GM18508 (cell line): Measurements from ENCODE around the gene ALDH9A1.

Source experiments
- ATAC-seq: cut with Tn5 transposase; IDR thresholded peaks from one replicate; pipeline ENCODE4 v1.9.1; 2021; ENCODE audit warnings: moderate number of reproducible peaks; ENCODE audit not compliant: insufficient read depth, unreplicated experiment

ALDH9A1 gene

DNA sequence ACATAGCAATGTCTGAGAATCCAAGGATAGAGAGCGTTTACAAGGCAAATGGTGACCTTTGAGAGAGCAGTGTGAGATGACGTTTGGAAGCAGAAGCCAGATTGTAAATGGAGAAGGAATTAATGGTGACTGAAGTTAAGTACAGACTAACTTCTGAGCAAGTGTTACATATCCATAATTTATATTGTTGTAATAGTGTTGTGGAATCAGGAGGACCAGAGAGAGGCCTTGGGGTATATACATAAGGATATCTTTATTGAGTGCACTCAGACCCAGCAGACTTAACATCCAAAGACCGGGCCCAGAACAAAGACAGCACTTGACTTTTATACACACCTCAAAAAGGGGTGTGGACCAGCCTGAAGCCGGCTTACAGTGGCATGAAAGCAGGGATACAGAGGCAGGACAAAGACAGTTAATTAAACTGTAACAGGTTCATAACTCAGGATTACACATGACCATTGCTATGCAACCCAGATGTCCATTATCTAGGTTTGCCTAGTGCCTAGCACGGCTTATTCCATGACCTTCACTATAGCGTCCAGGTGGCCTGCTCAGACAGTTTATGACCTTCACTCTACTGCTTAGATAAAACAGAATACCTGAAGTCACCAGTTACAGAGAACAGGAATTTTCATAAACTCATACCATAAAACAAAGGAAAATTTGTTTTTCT lies 70.1 kb downstream of the ALDH9A1 start:
- ATAC-seq, result no peak

GRCh38 chr1:165624441-165624840 lies 73.9 kb downstream of the ALDH9A1 start:
- no peak for ATAC-seq

- ATAC-seq, result no peak
These were observed 74.7 kb downstream of the ALDH9A1 start for GRCh38 chr1:165623624-165624023.

GRCh38 chr1:165619647-165620151 lies 78.7 kb downstream of the ALDH9A1 start:
- ATAC-seq, result no peak

DNA sequence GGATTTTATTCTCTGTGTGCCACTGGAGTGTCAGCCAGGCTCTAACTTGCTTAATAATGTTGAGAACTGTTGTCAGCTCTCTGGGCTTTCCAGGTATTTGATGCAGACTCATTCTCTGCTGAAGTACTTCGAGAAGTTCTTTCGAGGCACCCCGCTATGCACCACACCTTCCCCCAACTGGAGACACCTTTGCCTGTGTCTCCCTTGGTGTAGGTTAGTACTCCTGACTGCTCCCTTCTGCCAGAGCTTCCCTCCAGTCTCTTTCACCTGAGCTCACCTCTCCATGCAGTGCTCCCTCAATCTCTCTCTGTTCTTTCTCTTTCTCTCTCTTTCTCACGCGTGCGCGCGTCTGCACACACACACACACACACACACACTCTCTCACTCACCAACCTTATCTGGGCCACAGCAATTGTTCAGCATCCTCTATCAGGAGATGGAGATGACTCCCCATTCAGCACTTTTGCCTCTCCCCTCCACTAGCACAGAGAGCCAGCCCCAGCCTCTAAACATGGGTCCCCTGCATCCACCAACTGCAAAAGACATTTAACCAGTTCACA lies 81.3 kb downstream of the ALDH9A1 start:
- no peak for ATAC-seq

- no peak for ATAC-seq
These were observed 82.2 kb downstream of the ALDH9A1 start for GRCh38 chr1:165616054-165616612.
